ENCODE measurements around the gene ZNF561.

Gene ZNF561

GRCh38 chr19:9621156-9622037 lies at the start of gene ZNF561:
Gene ZNF561 (minus strand): TSS chr19:9621232. CDS start chr19:9619456, 1,776 bp downstream.
- TF ChIP-seq ZFP30 (CRISPR knock-in tag; IDR thresholded peaks at IDR 0.05), result no peak
- no peak for TF ChIP-seq SNAI2 (CRISPR knock-in tag; IDR thresholded peaks at IDR 0.05)
- TF ChIP-seq CSDC2 (CRISPR knock-in tag; IDR thresholded peaks at IDR 0.05), result 0 out of 2 replicates have a peak, but pooled peaks have one; percentile 8
- no peak for TF ChIP-seq TCF4 (CRISPR knock-in tag; IDR thresholded peaks at IDR 0.05; ENCODE audit: borderline replicate concordance)
- TF ChIP-seq PPARA (CRISPR knock-in tag; IDR thresholded peaks at IDR 0.05; ENCODE audit: borderline replicate concordance), result no peak
- 0 out of 2 replicates have a peak, but pooled peaks have one; percentile 27 for TF ChIP-seq GLIS3 (CRISPR knock-in tag; IDR thresholded peaks at IDR 0.05)
- no peak for TF ChIP-seq ZNF565 (CRISPR knock-in tag; conservative IDR thresholded peaks at IDR 0.05; ENCODE audit: low read depth)
- peak; percentile 55; the same call in 1 of the 2 replicates for TF ChIP-seq PATZ1 (CRISPR knock-in tag; IDR thresholded peaks at IDR 0.05; ENCODE audit: borderline replicate concordance)
- no peak for TF ChIP-seq ZC3H10 (CRISPR knock-in tag; IDR thresholded peaks at IDR 0.05)
- no peak for TF ChIP-seq ZNF8 (CRISPR knock-in tag; IDR thresholded peaks at IDR 0.05)
- no peak for TF ChIP-seq CSRNP3 (CRISPR knock-in tag; IDR thresholded peaks at IDR 0.05)
- no peak for TF ChIP-seq CREB5 (CRISPR knock-in tag; IDR thresholded peaks at IDR 0.05; ENCODE audit: low read depth)
- TF ChIP-seq POU6F1 (CRISPR knock-in tag; IDR thresholded peaks at IDR 0.05; ENCODE audit: borderline replicate concordance, low read depth), result no peak
- TF ChIP-seq ARNTL (CRISPR knock-in tag; IDR thresholded peaks at IDR 0.05; ENCODE audit: borderline replicate concordance, low read depth), result no peak
- no peak for TF ChIP-seq BACH2 (CRISPR knock-in tag; IDR thresholded peaks at IDR 0.05; ENCODE audit: borderline replicate concordance)
- no peak for TF ChIP-seq ZNF70 (CRISPR knock-in tag; IDR thresholded peaks at IDR 0.05)
- no peak for TF ChIP-seq ESRRG (CRISPR knock-in tag; IDR thresholded peaks at IDR 0.05)
- no peak for TF ChIP-seq TOX (CRISPR knock-in tag; IDR thresholded peaks at IDR 0.05; ENCODE audit: borderline replicate concordance)
- no peak for TF ChIP-seq ISL1 (CRISPR knock-in tag; IDR thresholded peaks at IDR 0.05)
- TF ChIP-seq ZFP3 (CRISPR knock-in tag; IDR thresholded peaks at IDR 0.05), result no peak
- no peak for TF ChIP-seq RARB (CRISPR knock-in tag; IDR thresholded peaks at IDR 0.05)
- 0 out of 2 replicates have a peak, but pooled peaks have one; percentile 27 for TF ChIP-seq TSHZ2 (CRISPR knock-in tag; IDR thresholded peaks at IDR 0.05)
- no peak for TF ChIP-seq OSR1 (CRISPR knock-in tag; IDR thresholded peaks at IDR 0.05)
- peak; percentile 95 for ATAC-seq

- TF ChIP-seq GLIS3 (CRISPR knock-in tag; IDR thresholded peaks at IDR 0.05), result no peak
- TF ChIP-seq ISL1 (CRISPR knock-in tag; IDR thresholded peaks at IDR 0.05), result no peak
- TF ChIP-seq BACH2 (CRISPR knock-in tag; IDR thresholded peaks at IDR 0.05; ENCODE audit: borderline replicate concordance), result no peak
- no peak for TF ChIP-seq PATZ1 (CRISPR knock-in tag; IDR thresholded peaks at IDR 0.05; ENCODE audit: borderline replicate concordance)
- no peak for TF ChIP-seq CSDC2 (CRISPR knock-in tag; IDR thresholded peaks at IDR 0.05)
- TF ChIP-seq ZFP30 (CRISPR knock-in tag; IDR thresholded peaks at IDR 0.05), result no peak
- TF ChIP-seq CSRNP3 (CRISPR knock-in tag; IDR thresholded peaks at IDR 0.05), result no peak
- no peak for TF ChIP-seq PPARA (CRISPR knock-in tag; IDR thresholded peaks at IDR 0.05; ENCODE audit: borderline replicate concordance)
- no peak for TF ChIP-seq ZFP3 (CRISPR knock-in tag; IDR thresholded peaks at IDR 0.05)
- no peak for TF ChIP-seq OSR1 (CRISPR knock-in tag; IDR thresholded peaks at IDR 0.05)
- no peak for TF ChIP-seq ZC3H10 (CRISPR knock-in tag; IDR thresholded peaks at IDR 0.05)
- ATAC-seq, result no peak
These were observed 47.5 kb upstream of the ZNF561 start for GRCh38 chr19:9668544-9668943.
